ENCODE data around the gene EIF5A. TPM values are rescaled to one million over a fixed set of nuclear protein-coding genes. Genes with fewer than 3 reads are reported as not detected.

Gene EIF5A
- total and polyA plus RNA-seq, 7 donors = 104 to 603 (median 156) TPM

GRCh38 chr17:7315570-7316235 lies 8.3 kb downstream of the EIF5A start:
- Histone ChIP-seq H3K27ac (peak overlapping the region; percentile 94 to 99 (median 96)), H3K9me3 (no peaks in the 10 kb centered on the region), H3K4me1 (peaks cover 0 to 38% (median 30%) of the 10 kb centered on the region in 4 donors), H3K4me3 (peak overlapping the region; percentile 80 to 89 (median 86)), H3K36me3 (peaks cover 49 to 77% (median 64%) of the 10 kb centered on the region in 4 donors), H3K27me3 (no peaks in the 10 kb centered on the region)
- WGBS, 2 donors = 26 to 40% methylated on average over 30 of the region's 30 CpGs
- peak; percentile 73 for DNase-seq
- intact Hi-C loops (cut with DNase I) = loop anchor here (1.0 to 10.0 kb wide), 2 partner anchors 14 to 819 kb away; partner anchors contain the start of gene NEURL4
- TF ChIP-seq POLR2A (IDR thresholded peaks at IDR 0.05) = no peak
- TF ChIP-seq CTCF (IDR thresholded peaks at IDR 0.05) = no peak
- TF ChIP-seq EP300 (IDR thresholded peaks at IDR 0.05) = no peak
- no peak for TF ChIP-seq POLR2AphosphoS5 (IDR thresholded peaks at IDR 0.05)

- intact Hi-C loops (cut with DNase I) = loop anchor here (10.0 kb wide), 1 partner anchor 818 kb away; no protein-coding TSS in a partner anchor
- Histone ChIP-seq H3K27ac (no peak overlapping the region), H3K36me3 (peaks cover 53 to 77% (median 67%) of the 10 kb centered on the region in 4 donors), H3K9me3 (no peaks in the 10 kb centered on the region), H3K27me3 (no peaks in the 10 kb centered on the region), H3K4me3 (no peak overlapping the region), H3K4me1 (peaks cover 0 to 31% (median 30%) of the 10 kb centered on the region in 4 donors)
- no peak for DNase-seq
- TF ChIP-seq POLR2AphosphoS5 (IDR thresholded peaks at IDR 0.05) = no peak
- no peak for TF ChIP-seq POLR2A (IDR thresholded peaks at IDR 0.05)
- no peak for TF ChIP-seq EP300 (IDR thresholded peaks at IDR 0.05)
- no peak for TF ChIP-seq CTCF (IDR thresholded peaks at IDR 0.05)
- 89 to 91% methylated on average over 16 of the region's 16 CpGs for WGBS, 2 donors
Observed at GRCh38 chr17:7317161-7317803, 9.9 kb downstream of the EIF5A start.

- TF ChIP-seq POLR2AphosphoS5 (IDR thresholded peaks at IDR 0.05) = no peak
- no peak for TF ChIP-seq POLR2A (IDR thresholded peaks at IDR 0.05)
- TF ChIP-seq CTCF (IDR thresholded peaks at IDR 0.05) = no peak
- TF ChIP-seq EP300 (IDR thresholded peaks at IDR 0.05) = no peak
- Histone ChIP-seq H3K27ac (no peak overlapping the region), H3K27me3 (no peaks in the 10 kb centered on the region), H3K4me1 (peaks cover 0 to 25% (median 21%) of the 10 kb centered on the region in 4 donors), H3K4me3 (no peak overlapping the region), H3K36me3 (peaks cover 53 to 77% (median 67%) of the 10 kb centered on the region in 4 donors), H3K9me3 (no peaks in the 10 kb centered on the region)
- intact Hi-C loops (cut with DNase I) = loop anchor here (10.0 kb wide), 1 partner anchor 817 kb away; no protein-coding TSS in a partner anchor
- DNase-seq = peak; percentile 63
- 76 to 90% methylated on average over 13 of the region's 13 CpGs for WGBS, 2 donors
Observed at GRCh38 chr17:7318121-7318860, 10.9 kb downstream of the EIF5A start.

GRCh38 chr17:7321466-7321865 lies 14.0 kb downstream of the EIF5A start:
- Histone ChIP-seq H3K36me3 (peaks cover 49 to 98% (median 72%) of the 10 kb centered on the region in 4 donors), H3K4me1 (no peaks in the 10 kb centered on the region), H3K9me3 (no peaks in the 10 kb centered on the region), H3K4me3 (no peak overlapping the region), H3K27ac (no peak overlapping the region), H3K27me3 (no peaks in the 10 kb centered on the region)
- TF ChIP-seq POLR2A (IDR thresholded peaks at IDR 0.05) (no peak), CTCF (IDR thresholded peaks at IDR 0.05) (no peak), POLR2AphosphoS5 (IDR thresholded peaks at IDR 0.05) (no peak), EP300 (IDR thresholded peaks at IDR 0.05) (no peak)
- DNase-seq = no peak
- intact Hi-C loops (cut with DNase I) = no loop called here
- 95% methylated on average over 15 of the region's 15 CpGs for WGBS, 2 donors
